ENCODE results near the gene PCSK5.

Gene PCSK5

GRCh38 chr9:76353280-76353679, 462.8 kb downstream of the PCSK5 start:
- TF ChIP-seq EZH2phosphoT487 (conservative IDR thresholded peaks at IDR 0.05; ENCODE audit: low read length) (no peak), CTCF (IDR thresholded peaks at IDR 0.05; ENCODE audit: insufficient read depth, low read length, poor library complexity, severe bottlenecking) (no peak)
- Histone ChIP-seq H3F3A (ENCODE audit: insufficient read depth) (no peaks in the 10 kb centered on the region), H3K4me3 (ENCODE audit: insufficient read depth, low read length, poor library complexity, severe bottlenecking) (no peak overlapping the region), H3K9me2 (replicated peaks; ENCODE audit: insufficient read depth, low read length) (no peaks in the 10 kb centered on the region), H3K27ac (ENCODE audit: low read depth, low read length) (no peak overlapping the region), H3K4me2 (ENCODE audit: low read depth, low read length, poor library complexity, severe bottlenecking) (no peak overlapping the region), H3K9ac (ENCODE audit: low read length) (no peak overlapping the region), H3K79me2 (ENCODE audit: insufficient read depth, low read length) (no peaks in the 10 kb centered on the region), H2AFZ (ENCODE audit: low read depth, low read length, severe bottlenecking) (no peak overlapping the region), H4K20me1 (ENCODE audit: low read depth, low read length) (no peaks in the 10 kb centered on the region), H3K27me3 (ENCODE audit: low read length) (no peaks in the 10 kb centered on the region), H3K36me3 (ENCODE audit: low read length) (no peaks in the 10 kb centered on the region), H3K9me3 (ENCODE audit: insufficient read depth, low read length) (no peaks in the 10 kb centered on the region)

GRCh38 chr9:76354221-76354620, 463.7 kb downstream of the PCSK5 start:
- Histone ChIP-seq H3K36me3 (ENCODE audit: low read length) (no peaks in the 10 kb centered on the region), H3K79me2 (ENCODE audit: insufficient read depth, low read length) (no peaks in the 10 kb centered on the region)
- TF ChIP-seq EZH2phosphoT487 (conservative IDR thresholded peaks at IDR 0.05; ENCODE audit: low read length) (no peak), CTCF (IDR thresholded peaks at IDR 0.05; ENCODE audit: insufficient read depth, low read length, poor library complexity, severe bottlenecking) (no peak)

GRCh38 chr9:76355886-76356285, 465.4 kb downstream of the PCSK5 start:
- Histone ChIP-seq H3K9me3 (ENCODE audit: insufficient read depth, low read length) (no peaks in the 10 kb centered on the region), H3K27me3 (ENCODE audit: low read length) (peaks cover 3% of the 10 kb centered on the region; the same call in 1 of the 2 replicates), H3K9ac (ENCODE audit: low read length) (no peak overlapping the region), H3K4me3 (ENCODE audit: insufficient read depth, low read length, poor library complexity, severe bottlenecking) (no peak overlapping the region), H2AFZ (ENCODE audit: low read depth, low read length, severe bottlenecking) (no peak overlapping the region), H3F3A (ENCODE audit: insufficient read depth) (no peaks in the 10 kb centered on the region), H3K36me3 (ENCODE audit: low read length) (no peaks in the 10 kb centered on the region), H3K4me2 (ENCODE audit: low read depth, low read length, poor library complexity, severe bottlenecking) (no peak overlapping the region), H3K27ac (ENCODE audit: low read depth, low read length) (no peak overlapping the region), H3K79me2 (ENCODE audit: insufficient read depth, low read length) (no peaks in the 10 kb centered on the region), H4K20me1 (ENCODE audit: low read depth, low read length) (no peaks in the 10 kb centered on the region), H3K9me2 (replicated peaks; ENCODE audit: insufficient read depth, low read length) (no peaks in the 10 kb centered on the region)
- TF ChIP-seq EZH2phosphoT487 (conservative IDR thresholded peaks at IDR 0.05; ENCODE audit: low read length) (no peak), CTCF (IDR thresholded peaks at IDR 0.05; ENCODE audit: insufficient read depth, low read length, poor library complexity, severe bottlenecking) (no peak)

More at GRCh38 chr9:76354221-76354620, 463.7 kb downstream of the PCSK5 start:
- Histone ChIP-seq H2AFZ (ENCODE audit: low read depth, low read length, severe bottlenecking) (no peak overlapping the region), H3K9me2 (replicated peaks; ENCODE audit: insufficient read depth, low read length) (no peaks in the 10 kb centered on the region), H3K9me3 (ENCODE audit: insufficient read depth, low read length) (no peaks in the 10 kb centered on the region), H3K4me3 (ENCODE audit: insufficient read depth, low read length, poor library complexity, severe bottlenecking) (no peak overlapping the region), H3K27me3 (ENCODE audit: low read length) (no peaks in the 10 kb centered on the region), H4K20me1 (ENCODE audit: low read depth, low read length) (no peaks in the 10 kb centered on the region), H3K9ac (ENCODE audit: low read length) (no peak overlapping the region), H3F3A (ENCODE audit: insufficient read depth) (no peaks in the 10 kb centered on the region), H3K27ac (ENCODE audit: low read depth, low read length) (no peak overlapping the region), H3K4me2 (ENCODE audit: low read depth, low read length, poor library complexity, severe bottlenecking) (no peak overlapping the region)
